ENCODE measurements around the gene TAOK3. TPM values are rescaled to one million over a fixed set of nuclear protein-coding genes. Genes with fewer than 3 reads are reported as not detected.
A peak's percentile ranks its signal among the peaks of the same experiment; 100 is the strongest.

Gene TAOK3
- total RNA-seq, 1 donor from 2014 or later = 14.7 TPM

DNA sequence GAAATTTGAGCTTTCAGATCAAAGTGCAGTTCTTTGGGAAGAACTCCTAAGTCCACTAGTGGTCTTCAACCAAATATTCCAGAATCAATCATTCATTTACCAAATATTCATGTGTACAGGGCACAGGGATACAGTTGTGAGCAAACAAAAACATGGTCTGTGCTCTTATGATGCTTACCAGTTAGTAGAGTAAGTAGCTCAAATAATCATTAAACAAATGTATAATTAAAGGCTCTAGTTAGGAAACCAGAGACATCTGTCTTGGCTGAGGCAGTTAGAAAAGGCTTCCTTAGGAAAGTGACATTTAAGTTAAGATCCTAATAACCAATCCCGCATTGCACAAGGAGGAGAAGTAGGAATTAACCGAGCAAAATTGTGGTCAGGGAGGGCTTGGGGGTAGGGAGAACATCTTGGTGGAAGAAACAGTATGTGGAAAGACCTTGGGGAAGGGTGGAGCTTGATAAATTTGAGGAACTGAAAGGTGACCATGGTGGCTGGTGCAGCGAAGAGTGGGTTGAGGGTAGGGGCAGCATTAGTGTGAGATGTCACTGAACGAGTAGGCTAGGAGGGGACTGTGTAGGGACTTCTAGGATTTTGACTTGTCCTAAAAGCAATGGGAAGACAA is 196.8 kb downstream of the TAOK3 start:
- Mint-ChIP-seq H3K4me3 (ENCODE audit: low read depth) (no peak overlapping the region), H3K4me1 (ENCODE audit: low read depth) (no peaks in the 10 kb centered on the region), H3K27ac (no peak overlapping the region), H3K27me3 (no peaks in the 10 kb centered on the region), H3K9me3 (ENCODE audit: low read depth) (no peaks in the 10 kb centered on the region), H3K36me3 (ENCODE audit: insufficient read depth) (peaks cover 14% of the 10 kb centered on the region)
- DNase-seq (ENCODE audit: low spot score, unreplicated experiment) = no peak
- TF ChIP-seq, protein P1, sequence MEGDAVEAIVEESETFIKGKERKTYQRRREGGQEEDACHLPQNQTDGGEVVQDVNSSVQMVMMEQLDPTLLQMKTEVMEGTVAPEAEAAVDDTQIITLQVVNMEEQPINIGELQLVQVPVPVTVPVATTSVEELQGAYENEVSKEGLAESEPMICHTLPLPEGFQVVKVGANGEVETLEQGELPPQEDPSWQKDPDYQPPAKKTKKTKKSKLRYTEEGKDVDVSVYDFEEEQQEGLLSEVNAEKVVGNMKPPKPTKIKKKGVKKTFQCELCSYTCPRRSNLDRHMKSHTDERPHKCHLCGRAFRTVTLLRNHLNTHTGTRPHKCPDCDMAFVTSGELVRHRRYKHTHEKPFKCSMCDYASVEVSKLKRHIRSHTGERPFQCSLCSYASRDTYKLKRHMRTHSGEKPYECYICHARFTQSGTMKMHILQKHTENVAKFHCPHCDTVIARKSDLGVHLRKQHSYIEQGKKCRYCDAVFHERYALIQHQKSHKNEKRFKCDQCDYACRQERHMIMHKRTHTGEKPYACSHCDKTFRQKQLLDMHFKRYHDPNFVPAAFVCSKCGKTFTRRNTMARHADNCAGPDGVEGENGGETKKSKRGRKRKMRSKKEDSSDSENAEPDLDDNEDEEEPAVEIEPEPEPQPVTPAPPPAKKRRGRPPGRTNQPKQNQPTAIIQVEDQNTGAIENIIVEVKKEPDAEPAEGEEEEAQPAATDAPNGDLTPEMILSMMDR (IDR thresholded peaks at IDR 0.05; ENCODE audit: unreplicated experiment) = no peak

DNA sequence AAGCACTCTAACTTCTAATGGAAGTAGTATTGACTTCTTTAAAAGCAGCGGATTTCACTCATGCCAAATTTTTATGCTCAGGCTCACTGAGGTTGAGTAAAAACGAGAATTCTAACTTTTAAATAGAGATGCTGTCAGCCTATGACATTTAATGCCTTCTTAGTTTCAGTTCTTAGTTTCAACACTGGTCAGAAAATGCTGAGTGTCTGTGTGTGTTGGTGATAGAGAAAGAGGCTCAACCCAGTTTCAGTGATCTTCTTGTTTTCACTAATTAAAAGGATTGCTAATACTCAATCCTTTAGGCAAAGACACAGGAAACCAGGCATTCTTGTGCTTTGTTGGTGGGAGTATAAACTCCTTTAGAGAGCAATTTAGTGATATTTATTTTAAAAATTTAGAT is 205.8 kb downstream of the TAOK3 start:
- H3K4me1 Mint-ChIP-seq (ENCODE audit: low read depth) = no peaks in the 10 kb centered on the region
- TF ChIP-seq, protein P1 (IDR thresholded peaks at IDR 0.05; ENCODE audit: unreplicated experiment) = no peak
- no peaks in the 10 kb centered on the region for H3K27me3 Mint-ChIP-seq
- H3K4me3 Mint-ChIP-seq (ENCODE audit: low read depth) = no peak overlapping the region
- no peak for DNase-seq (ENCODE audit: low spot score, unreplicated experiment)
- H3K36me3 Mint-ChIP-seq (ENCODE audit: insufficient read depth) = peaks cover 9% of the 10 kb centered on the region
- H3K9me3 Mint-ChIP-seq (ENCODE audit: low read depth) = no peaks in the 10 kb centered on the region
- no peak overlapping the region for H3K27ac Mint-ChIP-seq

DNA sequence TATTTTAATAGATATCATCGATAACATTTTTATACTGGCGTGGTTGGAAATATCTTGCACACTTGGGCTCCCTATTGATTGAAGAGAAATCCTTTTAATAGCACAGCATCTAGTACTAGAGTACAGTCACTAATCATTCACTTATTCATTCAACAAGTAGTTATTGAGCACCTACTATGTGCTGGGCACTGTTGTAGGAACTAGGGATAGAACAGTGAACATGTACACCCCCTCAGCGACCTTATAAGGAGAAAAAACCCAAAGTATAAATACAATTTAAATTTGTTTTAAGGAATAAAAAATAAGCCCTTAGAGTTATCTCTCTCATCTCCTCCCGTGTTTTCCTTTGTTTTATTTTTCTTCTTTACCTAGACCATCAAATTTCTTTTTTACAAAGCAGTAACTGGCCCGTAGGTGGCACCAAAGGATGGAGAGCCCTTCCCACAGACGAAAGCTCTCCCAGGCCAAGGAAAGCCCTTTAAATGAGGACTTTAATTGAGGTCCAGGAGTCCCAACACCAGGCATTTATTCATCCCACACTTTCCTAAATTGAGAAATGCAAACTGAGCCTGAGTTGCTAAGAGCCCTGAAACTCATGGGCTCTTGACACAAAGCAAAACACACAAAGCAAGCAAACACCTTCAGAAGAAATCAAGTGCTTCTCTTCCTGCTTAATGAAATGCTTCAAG is 207.8 kb downstream of the TAOK3 start:
- TF ChIP-seq, protein P1 (IDR thresholded peaks at IDR 0.05; ENCODE audit: unreplicated experiment) = peak; percentile 68
- H3K9me3 Mint-ChIP-seq (ENCODE audit: low read depth) = no peaks in the 10 kb centered on the region
- peak; percentile 24 for DNase-seq (ENCODE audit: low spot score, unreplicated experiment)
- H3K36me3 Mint-ChIP-seq (ENCODE audit: insufficient read depth) = peaks cover under 1% of the 10 kb centered on the region
- H3K4me1 Mint-ChIP-seq (ENCODE audit: low read depth) = no peaks in the 10 kb centered on the region
- no peak overlapping the region for H3K27ac Mint-ChIP-seq
- no peak overlapping the region for H3K4me3 Mint-ChIP-seq (ENCODE audit: low read depth)
- H3K27me3 Mint-ChIP-seq = no peaks in the 10 kb centered on the region

DNA sequence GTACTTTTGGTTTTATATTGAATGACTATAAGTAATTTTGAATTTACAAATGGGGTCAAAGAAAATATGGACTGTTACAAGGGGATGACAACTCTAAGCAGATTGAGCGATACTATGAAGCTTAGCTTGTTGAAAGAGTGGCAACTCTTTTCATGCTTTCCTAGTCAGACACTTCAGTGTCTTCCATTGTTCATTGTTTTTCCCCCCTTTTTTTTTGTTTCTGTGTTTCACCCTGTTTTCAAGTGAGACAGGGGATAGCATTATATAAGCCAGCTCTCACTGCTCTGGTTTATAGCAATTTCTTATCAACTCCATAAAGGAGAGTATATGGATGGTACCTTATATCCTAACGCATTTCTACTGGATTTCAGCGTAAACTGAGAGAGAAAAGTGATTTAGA is 212.2 kb downstream of the TAOK3 start:
- no peaks in the 10 kb centered on the region for H3K4me1 Mint-ChIP-seq (ENCODE audit: low read depth)
- no peak overlapping the region for H3K4me3 Mint-ChIP-seq (ENCODE audit: low read depth)
- no peak overlapping the region for H3K27ac Mint-ChIP-seq
- no peaks in the 10 kb centered on the region for H3K27me3 Mint-ChIP-seq
- DNase-seq (ENCODE audit: low spot score, unreplicated experiment) = no peak
- H3K36me3 Mint-ChIP-seq (ENCODE audit: insufficient read depth) = no peaks in the 10 kb centered on the region
- H3K9me3 Mint-ChIP-seq (ENCODE audit: low read depth) = no peaks in the 10 kb centered on the region
- TF ChIP-seq, protein P1 (IDR thresholded peaks at IDR 0.05; ENCODE audit: unreplicated experiment) = no peak

DNA sequence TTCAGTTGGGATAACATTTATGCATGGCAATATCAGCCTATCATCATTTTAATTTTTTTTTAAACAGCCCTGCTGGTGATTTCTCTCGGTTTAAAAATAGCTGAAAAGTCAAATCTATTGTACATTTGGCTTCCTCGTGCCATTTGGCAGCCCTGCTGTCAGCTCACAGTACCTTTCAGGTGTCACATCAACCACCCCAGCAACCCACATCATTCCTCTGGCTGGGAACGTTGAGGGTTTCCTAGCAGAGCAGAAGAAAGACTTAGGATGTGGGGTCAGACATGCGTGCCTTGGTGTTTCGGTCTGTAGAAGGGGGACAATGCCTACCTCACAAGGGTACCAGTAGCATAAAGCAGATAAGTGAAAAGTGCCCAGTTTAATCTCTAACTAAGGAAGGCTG is 221.0 kb downstream of the TAOK3 start:
- Mint-ChIP-seq H3K27me3 (no peaks in the 10 kb centered on the region), H3K4me1 (ENCODE audit: low read depth) (peaks cover 5% of the 10 kb centered on the region), H3K4me3 (ENCODE audit: low read depth) (no peak overlapping the region), H3K36me3 (ENCODE audit: insufficient read depth) (peaks cover 14% of the 10 kb centered on the region), H3K27ac (no peak overlapping the region), H3K9me3 (ENCODE audit: low read depth) (no peaks in the 10 kb centered on the region)
- TF ChIP-seq, protein P1 (IDR thresholded peaks at IDR 0.05; ENCODE audit: unreplicated experiment) = no peak
- no peak for DNase-seq (ENCODE audit: low spot score, unreplicated experiment)
